Ecto neural progenitor cell (in vitro differentiated cells): ENCODE data around the gene RPS24.

ENCODE experiments used
- DNase-seq: peaks from one replicate; pipeline ENCODE4 v3.0.0-alpha.2; 2018; ENCODE audit warnings: low spot score

RPS24 gene

DNA sequence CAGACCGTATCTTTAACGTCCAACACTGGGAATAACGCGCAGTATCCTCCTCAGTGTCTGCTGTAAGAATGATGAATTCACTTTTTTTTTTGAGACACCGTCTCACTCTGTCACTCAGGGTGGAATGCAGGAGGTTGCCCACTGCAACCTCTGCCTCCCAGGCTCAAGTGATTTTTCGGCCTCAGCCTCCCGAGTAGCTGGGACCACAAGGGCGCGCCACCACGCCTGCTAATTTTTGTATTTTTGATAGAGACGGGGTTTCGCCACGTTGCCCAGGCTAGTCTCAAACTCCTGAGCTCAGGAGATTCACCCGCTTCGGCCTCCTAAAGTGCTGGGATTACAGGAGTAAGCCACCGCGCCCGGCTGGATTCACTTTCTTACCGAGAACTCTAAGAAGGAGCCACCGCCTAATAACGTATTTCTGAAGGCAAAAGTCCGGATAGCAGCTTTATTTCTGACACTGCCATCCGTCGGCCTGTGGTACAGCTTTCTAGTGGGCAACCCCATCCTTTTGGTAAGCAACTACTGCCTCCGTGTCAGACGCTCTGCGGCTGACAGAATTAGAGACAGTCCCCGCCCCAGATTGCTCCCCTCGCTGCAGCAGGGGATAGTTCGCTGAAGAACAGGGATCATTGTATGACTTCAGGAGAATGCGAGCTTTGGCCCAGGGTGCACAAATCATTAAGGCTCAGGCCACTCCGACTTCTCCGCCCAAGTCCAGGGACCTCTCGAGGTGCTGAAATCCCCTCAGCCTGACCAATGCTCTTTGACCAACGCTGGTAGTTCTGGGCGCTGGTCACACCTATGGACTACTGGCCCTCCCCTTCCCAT, 5.0 kb upstream of the RPS24 start:
- DNase-seq = no peak

DNA sequence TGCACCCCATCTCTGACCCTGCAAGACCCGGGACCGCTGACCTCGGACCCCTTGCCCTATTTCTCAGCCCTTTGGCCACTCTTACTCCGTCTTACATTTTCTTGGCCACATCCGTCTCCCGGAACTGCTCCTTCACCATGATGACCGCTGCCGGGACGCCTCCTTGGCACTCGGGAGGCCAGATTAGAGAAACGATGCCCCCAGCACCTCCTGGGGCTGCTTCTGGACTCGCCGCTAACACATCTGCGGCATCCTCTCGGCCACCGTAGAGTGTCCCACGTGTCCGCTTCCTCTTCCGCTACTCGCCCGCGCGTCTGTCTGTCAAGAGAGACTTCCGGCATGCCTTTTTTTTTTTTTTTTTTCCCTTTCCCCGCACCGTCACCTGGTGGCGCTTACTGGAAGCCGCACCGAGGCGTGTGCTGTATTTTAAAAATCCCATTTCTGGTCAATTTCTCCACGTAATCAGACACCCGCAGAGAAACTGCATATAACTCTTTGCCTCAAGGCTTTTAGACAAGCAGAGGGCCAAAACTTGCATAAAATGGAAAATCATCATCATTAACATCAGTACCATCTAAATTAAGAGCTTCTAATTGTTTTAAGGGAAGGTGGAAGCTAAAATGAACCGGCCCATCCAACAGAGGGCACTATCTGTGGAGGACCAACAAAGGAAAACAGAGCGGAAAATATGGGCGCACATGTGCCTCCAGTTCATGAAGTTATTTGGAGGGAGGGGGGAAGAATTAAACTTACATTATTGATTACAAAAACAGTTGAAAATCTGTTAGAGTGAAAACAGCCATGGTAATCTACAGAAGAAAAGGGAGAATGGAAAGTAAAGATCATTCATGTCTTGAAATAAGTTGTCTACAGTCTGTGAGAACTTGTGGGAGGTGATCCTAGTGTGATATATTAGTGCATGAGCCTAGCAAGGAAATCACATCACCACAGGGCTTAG, 4.1 kb upstream of the RPS24 start, which contains the start of gene POLR3A:
Gene POLR3A, minus strand, starts transcription at position 247 of the 958 bp plus-strand sequence. Its CDS starts 108 bp downstream, at position 139.
- DNase-seq = peak; percentile 94

DNA sequence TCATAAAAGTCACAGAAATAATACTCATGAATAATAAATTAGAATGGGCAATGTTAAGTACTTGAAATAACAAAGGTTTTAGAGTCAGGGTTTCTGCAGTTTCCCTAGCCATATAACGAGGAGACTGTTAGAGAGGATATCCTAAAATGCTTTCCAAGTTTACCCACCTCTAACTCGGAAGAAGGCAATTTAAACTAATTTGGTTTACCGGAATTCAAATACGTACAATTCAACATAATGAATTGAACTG, 351 bp upstream of the RPS24 start:
- no peak for DNase-seq

DNA sequence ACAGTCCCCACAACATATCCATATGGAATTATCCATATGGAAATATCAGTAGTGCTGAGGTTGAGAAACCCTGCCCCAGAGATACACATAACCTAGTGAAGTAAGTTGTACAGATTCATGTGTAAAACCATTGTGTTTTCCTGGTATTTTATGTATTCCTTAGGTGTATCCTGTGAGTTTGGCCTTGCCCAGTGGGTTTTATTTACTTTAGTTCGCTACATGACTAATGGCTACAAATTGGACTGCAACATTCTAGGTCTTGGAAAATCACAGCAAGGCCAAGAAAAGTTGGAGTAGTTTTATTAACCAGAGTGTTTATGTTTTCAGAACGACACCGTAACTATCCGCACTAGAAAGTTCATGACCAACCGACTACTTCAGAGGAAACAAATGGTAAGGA, 1.4 kb downstream of the RPS24 start:
- DNase-seq = no peak

DNA sequence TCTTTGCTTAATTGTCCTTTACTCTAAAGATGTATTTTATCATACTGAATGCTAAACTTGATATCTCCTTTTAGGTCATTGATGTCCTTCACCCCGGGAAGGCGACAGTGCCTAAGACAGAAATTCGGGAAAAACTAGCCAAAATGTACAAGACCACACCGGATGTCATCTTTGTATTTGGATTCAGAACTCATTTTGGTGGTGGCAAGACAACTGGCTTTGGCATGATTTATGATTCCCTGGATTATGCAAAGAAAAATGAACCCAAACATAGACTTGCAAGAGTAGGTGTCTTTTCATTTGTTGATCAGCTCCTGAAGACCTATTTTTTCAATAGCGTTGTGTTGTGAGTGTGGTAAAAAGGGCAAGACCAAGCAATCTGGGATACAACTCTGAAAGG, 1.8 kb downstream of the RPS24 start:
- no peak for DNase-seq

DNA sequence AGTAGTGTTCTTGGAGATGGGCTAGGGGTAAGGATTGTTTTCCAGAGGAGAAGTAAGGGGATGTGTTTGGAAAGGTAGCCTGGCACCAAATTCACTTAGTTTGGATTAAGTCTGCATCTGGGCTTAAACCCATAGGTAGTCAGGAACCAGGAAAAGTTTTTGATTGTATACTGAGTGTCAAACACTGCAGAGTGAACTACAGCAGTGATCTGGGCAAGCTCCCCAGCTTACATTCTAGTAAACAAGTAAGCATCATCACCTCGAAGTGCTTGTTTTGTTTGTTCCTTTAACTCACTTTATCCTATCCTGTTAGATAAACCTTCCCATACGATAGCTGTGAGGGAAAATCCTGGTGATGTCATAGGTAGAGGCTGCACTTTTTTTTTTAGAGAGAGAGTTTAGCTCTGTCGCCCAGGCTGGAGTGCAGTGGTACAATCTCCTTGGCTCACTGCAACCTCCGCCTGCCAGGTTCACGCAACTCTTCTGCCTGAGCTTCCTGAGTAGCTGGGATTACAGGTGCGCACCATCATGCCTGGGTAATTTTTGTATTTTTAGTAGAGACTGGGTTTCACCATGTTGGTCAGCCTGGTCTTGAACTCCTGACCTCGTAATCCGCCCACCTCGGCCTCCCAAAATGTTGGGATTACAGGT, 2.4 kb downstream of the RPS24 start:
- no peak for DNase-seq

DNA sequence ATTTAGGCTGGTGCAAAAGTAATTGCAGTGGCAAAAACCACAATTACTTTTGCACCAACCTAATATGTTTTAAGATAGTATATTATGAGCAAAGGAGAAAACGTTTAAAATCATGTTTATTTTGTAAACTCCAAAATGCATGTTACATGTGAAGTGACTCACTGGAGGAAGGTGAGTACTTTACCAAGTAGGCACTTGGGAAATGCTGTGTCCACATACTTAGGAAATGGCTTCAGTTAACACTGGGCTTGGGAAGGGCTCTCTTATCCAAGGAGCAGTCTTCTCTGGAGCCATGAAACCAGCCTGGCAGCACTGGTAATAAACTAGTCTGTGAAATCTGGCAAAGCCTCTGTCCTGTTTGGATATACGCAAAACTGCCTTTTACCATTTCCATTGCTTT, 4.4 kb downstream of the RPS24 start:
- no peak for DNase-seq

DNA sequence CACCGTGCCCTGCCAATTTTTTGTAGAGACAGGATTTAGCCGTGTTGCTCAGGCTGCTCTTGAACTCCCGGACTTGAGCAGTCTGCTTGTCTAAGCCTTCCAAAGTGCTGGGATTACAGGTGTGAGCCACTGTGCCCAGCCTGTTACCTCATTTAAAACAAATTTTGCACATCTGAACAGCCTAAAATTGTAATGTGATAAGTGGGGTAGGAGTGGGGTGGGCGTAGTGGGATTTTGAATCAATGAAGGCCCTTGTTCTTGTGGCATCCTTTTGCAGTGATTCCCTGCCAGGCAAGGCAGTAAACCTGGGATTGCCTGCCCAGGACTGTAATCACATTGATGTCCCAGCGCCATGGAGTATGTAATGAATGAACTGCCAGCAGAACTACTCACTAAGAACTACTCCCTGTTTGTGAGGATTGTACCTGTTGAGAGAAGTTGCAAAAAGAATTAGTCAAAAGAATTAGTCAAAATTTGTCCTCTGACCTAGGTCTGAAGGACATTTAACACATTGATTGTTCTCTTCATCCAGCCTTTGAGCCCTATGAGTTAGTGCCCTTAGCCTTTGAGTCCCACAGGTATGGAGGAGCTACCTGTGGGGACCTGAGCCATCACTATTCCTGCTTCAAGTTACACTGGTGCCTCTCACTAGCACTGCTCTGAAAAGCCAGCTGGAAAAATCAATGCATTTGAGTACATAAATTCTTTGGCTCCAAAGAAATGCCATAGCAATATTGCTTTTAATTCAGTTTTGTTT, 5.3 kb downstream of the RPS24 start:
- DNase-seq = no peak

DNA sequence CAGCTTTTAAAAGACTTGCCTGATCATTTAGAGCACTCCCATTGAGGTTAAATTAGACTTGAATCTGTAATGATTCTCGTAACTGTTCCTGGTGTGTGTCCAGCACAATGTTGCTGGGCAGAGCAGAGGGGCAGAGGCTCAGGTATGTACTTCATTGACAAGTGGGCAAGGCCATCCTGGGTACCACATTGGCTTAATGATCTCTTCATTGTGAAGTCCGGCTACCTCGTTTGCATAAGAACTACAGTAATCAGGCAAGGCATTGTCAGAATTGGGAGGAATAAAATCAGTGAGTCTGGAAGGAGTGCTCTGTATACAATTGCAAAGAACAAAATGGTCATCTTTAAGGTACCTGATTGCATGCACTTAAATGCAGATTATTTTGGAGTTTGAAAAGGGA, 6.1 kb downstream of the RPS24 start:
- DNase-seq = no peak

DNA sequence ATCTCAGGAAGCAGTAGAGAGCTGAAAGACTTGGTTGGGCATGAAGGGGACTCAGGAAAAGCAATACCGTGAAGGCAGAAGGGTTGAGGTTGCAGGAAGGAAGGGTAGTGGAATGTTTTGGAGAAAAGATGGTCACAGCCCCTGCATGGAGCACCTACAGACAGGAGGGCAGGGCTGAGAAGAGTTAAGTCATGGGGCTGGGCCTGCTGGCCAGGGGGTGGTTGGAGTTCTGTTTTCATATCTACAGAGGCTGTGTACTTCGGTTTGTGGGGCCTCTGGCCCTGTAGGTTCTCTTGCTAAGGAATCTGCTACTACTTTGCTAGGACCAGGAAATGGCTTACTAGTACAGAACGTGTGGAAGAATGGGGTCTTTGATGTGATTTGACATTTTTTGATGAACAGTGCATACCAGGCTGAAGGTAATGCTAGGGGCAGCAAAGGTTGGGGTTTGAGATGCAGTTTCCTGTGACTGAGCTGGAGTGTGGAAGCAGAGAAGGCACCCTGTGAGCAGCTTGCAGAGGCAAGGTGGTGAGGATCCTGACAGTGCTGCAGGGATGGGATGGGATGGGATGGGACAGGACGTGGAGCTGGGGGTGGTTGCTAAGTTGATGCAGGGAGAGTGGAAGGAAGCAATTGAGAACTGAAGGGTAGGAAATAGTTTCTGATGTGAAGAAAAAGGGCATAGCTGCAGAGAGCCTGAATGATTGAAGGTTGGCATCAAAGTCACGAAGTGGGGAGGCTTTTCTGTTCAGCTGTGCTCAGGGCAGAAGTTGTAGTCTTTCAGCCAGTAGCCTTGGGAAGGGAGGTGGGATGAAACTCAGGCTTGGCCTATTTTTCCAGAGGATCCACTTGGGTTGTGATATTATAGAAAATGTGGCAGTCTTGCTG, 7.8 kb downstream of the RPS24 start:
- DNase-seq = no peak

DNA sequence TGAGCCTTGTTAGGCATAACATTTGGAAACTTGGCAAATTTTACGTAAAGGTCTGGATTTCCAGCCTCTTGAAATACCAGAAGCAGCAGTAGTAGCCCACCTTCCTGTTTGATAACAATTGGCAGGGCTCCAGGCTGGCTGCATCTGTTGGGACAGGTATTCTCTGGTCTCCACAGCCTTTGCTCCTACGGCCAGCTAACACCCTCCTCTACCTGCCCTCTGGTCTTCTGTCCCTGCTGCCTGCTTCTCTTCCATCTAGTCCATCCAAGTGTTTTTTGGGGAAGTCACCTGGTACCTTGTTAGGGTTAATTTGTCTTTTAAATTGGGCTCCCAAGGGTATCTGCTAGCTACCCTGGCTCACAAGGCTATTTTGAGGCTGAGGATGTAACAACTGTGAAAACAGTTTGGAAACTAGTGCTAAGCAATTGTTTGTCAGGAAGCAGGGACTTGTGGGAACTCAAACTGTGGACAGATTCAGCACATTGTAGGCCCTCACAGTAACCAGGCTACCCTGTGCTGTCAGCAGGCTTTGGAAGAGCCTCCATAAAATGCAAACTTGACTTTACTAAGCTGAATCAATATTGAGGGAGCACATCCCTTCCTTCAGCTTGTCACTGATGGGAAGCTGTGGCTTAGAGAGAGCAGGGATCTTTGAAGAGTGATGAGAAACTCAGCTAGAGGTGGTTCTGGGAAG, 8.5 kb downstream of the RPS24 start:
- DNase-seq = no peak

DNA sequence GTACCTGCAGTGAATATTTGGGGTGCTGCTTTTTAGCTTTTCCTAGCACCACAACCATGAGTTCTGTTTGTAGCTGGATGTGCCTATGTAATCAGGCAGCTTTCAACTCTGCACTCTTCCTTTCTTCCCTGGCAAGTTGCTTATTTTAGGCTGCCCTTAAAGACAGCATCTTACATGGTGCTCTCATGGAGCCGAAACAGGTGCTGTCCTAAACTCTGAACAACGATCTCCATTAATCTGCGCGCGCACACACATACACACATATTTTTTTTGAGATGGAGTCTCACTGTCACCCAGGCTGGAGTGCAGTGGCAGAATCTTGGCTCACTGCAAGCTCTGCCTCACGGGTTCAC, 9.1 kb downstream of the RPS24 start:
- no peak for DNase-seq

DNA sequence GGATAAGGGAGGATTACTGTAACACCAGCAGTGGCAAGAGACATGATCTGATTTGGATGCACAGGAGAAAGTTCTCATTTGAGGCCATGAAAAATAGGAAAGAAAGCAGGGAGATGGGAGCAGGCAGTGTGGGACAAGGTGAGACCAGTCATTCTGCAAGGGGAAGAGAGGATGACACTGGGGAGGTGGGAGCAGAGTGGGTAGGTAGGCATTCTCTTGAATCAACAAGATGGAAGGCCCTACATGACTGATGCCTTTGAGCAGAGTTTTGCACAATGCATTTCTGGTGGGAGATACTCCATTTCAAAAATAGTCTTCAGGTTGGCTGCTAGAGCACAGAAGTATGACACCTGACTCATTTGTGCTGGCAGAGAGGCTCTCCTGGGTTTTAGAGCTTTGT, 10.5 kb downstream of the RPS24 start:
- DNase-seq = no peak

DNA sequence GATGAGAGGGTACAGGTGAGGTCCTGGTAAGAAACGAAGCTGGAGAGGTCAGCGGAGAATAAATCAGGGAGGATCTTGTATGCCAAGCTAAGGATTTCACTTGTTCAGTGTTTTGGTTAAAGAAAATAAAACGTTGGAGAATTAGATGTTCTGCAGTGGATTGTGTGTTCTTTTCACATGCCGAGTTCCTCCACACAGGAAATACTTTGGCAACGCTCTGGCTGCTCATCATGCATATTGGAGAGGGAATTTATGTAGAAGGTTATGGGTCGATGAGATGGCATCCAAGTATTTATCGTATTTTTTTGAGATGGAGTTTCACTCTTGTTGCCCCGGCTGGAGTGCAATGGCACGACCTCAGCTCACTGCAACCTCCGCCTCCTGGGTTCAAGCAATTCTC, 11.0 kb downstream of the RPS24 start:
- no peak for DNase-seq

DNA sequence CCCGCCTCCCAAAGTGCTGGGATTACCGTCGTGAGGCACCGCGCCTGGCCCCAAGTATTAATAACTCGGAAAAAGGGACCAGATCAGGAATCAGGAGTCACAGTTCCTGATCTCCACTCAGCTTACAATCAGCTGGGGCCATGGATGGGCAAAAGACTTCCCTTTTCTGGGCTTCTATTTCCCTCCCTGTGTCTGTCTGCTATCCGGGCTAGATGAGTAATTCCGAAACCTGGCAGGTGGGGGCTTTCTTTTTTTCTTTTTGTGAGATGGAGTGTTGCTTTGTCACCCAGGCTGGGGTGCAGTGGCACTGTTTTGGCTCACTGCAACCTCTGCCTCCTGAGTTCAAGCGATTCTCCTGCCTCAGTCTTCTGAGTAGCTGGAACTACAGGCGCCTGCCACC, 11.6 kb downstream of the RPS24 start:
- DNase-seq = no peak

DNA sequence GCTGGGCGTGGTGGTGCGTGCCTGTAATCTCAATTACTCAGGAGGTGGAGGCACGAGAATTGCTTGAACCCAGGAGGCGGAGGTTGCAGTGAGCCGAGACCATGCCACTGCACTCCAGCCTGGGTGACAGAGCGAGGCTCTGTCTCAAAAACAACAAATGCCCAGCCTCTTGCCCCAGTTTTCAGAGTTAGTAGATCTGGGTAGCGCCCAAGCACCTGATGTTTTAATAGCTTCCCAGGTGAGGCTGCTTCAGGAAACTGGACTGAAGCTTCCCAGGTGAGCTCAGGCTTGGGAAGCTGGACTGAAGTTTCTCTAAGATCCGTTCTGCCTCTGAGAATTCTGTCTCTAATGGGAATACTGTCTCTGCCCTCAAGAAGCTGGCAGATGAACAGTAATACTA, 12.2 kb downstream of the RPS24 start:
- no peak for DNase-seq

DNA sequence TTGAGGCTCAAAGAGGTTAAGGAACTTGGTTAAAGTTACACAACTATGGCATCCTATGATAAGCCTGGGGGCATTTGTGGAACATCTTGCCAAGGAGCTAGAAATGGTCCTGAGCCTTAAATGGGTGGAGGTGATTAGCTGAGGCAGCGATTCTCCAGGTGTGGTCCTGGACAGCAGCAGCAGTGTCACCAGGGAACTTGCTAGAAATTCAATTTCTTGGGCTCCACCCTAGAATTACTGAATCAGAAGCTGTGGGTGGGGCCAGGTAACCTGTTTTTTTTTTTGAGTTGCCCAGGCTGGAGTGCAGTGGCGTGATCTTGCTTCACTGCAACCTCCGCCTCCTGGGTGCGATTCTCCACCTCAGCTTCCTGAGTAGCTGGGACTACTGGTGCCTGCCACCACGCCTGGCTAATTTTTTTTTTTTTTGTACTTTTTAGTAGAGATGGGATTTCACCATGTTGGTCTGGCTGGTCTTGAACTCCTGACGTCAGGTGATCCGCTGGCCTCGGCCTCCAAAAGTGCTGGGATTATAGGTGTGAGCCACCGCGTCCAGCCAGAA, 13.1 kb downstream of the RPS24 start:
- no peak for DNase-seq

DNA sequence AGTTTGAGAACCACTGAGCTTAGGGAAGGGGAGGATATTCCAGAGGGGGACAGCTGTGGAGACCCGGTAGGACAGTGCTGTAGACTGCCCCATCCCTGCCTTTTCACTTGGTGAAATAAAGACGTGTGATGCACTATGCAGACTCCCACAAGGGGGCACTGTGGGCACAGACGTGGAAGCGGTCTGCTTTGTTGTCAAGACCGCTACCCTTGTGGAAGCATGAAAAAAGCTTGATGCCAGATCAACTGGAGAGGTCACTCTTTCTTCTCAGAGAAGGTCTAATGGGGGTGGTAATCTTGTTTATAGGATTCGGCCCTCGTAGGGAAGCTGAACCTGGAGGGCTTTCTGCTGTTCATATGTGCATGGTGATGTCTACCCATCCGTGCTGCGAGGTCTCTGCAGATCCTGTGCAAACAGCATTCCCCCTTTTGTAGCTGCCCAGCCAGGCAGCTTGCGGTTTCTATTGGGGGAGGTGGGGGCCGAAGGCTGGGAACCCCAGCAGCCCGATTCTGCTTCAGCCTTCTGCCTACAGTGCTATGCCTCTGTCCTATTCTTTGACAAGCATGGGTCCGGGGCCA, 13.7 kb downstream of the RPS24 start:
- DNase-seq = peak; percentile 92

DNA sequence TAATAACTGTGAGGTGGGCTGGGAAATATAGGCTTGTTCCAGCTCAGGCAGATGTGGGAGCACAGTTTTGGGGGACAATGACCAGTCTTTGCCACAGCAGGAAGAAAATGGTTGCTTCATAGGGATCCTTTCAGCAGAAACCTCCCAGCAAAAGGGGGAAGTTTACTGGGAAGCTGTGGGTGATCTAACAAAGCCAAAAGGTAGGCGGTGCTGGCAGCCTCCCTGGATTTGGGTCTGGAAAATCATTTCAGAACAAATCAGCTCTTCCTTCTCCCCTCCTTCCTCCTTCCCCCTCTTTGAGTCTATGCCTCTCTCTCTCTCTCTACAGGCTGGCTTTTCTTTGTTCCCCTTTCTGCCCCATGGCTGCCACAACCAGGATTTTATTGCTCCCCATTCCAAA, 16.2 kb downstream of the RPS24 start:
- DNase-seq = no peak
